Measurements from ENCODE around the gene HPCAL4.

HPCAL4 gene

DNA sequence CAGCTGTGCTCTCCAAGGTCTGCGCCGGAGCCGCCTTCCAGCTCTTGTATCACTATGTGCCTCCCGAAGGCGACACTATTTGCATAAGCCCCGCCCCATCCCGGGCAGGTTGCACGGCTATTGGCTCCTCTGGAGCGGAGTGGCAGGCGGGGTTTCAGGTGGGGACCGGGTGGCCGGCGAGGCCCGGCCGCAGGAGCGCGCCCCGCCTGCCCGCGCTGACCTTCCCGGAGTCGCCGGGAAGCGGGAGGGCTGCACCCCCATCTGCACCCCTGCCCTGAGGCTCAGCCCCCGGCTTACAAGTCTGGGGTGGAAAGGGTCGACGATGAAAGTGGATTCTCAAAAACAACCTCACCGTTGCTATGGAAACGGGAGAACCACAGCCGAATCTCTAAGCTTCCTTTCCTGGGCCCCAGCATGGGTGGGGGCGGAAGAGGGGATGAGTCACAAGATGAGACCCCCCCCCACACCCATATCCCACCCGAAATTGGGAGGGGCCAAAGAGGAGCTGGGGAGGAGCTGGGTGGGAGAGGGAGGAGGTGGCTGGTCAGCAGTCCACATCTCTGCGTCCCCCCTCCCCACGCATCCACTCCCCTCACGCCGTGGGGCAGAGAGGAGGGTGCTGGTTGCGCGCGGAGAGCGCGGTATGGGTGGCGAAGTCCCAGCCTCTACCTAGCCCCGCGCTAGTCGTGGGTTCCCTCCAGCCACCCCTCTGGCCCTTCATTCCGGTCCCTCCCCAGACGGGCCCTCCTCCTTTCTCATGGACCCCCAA lies at the start of gene HPCAL4:
TSS of gene HPCAL4 (minus strand) at position 51 of the 769 bp plus-strand sequence. CDS start 6,830 bp downstream, outside the sequence.
- peak; percentile 25 to 50 for DNase-seq

DNA sequence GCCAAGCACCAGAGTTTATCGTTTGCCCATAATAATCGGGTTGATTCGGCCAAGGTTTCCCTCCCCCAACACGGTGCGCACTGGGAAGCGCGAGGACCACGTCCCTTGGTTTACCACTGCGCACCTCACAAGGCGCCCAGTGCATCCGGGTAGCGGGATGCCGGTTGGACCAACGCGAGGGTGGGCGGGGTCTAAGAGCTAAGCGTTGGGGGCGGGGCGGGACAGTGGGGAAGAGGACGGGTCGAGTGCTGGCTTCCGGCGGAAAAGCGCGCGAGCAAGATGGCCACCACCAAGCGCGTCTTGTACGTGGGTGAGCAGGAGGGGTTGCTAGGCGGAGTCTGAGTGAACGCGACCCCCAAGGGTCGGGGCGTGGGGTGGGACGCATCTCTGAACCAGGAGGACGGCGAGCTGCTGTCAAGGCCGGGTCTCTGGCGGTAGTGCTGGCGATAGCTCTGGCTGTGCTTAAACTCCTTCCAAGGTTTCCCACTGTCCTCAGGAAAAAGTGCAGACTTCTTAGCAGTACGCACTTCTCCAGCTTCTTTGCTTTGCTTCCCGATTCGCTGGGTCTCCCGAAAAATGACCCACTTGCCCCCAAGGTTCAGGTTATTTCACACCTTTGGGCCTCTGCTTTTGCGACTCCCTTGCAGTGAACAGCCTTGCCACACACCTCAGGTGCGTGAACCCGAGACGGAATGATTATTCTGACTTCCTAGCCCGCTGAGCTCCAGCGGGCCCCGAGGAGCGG lies 47.6 kb upstream of the HPCAL4 start, which contains the start of gene PPIE:
TSS of gene PPIE (plus strand) at position 261 of the 745 bp plus-strand sequence. CDS start at position 280, 19 bp downstream.
- peak; percentile 85 to 92 for DNase-seq

- DNase-seq, result no peak
Observed at GRCh38 chr1:39737546-39738169, 46.4 kb upstream of the HPCAL4 start.

DNA sequence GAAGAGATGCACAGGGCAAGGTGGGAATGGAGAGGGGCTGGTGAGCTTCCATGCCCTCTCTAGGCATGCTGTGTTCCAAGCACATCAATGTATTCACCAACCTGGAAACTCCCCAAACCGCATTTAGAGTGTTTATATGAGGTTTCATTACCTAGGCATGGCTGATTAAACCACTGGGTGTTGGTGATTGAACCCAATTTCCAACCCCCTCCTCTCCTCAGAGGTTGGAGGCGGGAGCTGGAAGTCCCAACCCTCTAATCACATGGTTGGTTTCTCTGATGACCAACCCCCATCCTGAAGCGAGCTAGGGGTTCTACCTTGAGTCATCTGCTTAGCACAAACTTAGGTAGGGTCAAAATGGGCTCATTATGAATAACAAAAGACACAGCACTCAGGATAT lies 44.5 kb upstream of the HPCAL4 start:
- no peak for DNase-seq

DNA sequence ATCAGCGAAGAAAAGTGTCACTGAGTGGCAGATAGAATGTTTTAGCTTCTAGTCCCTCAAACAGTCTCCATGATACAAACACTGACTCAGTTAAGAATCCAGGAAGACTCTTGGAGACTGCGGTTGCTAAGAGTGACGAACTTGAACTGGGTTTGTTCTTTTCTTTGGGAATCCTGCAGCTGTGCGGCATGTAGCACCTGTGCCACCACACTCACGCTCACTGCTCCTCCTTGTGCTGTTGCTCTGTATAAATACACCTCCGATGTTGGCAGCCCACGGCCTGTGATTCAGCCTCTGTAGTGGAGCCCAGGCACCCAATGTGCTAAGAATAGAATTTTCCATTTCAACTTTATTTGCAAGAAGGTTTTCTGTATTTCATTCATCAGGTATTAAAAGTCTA lies 41.9 kb upstream of the HPCAL4 start:
- DNase-seq, result no peak

DNA sequence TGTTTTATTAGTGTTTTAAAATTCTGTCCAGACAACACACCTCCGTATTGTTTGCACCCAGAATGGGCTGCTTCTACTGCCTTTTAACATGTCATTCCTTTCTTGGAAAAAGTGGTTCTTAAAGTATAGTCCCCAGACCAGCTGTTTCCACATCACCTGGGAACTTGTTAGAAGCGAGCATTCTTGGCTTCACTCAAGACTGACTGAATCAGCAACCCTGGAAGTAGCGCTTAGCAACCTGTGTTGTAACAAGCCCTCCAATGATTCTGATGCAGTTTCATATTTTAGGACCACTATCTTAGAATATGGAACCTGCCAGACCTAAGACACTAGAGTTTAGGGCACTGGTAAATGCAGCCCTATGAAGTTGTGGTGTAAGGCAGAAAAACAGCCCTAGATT lies 41.5 kb upstream of the HPCAL4 start:
- DNase-seq, result no peak

DNA sequence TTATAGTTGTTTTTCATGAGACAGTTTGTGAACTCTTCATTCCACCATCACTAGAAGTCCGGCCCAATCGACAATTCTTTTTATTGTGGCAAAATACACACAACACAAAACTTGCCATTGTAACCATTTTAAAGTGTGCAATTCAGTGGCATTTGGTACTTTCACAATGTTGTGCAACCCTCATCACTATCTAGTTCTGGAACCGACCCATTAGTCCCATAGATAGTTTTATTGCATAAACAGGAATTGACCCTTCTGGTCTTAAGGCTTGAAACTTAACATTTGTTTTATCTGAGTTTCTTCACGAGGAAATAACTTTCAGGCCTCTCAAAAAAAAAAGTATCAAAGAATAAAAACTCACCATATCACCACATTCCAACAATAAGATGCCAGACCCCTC lies 38.6 kb upstream of the HPCAL4 start:
- no peak for DNase-seq

DNA sequence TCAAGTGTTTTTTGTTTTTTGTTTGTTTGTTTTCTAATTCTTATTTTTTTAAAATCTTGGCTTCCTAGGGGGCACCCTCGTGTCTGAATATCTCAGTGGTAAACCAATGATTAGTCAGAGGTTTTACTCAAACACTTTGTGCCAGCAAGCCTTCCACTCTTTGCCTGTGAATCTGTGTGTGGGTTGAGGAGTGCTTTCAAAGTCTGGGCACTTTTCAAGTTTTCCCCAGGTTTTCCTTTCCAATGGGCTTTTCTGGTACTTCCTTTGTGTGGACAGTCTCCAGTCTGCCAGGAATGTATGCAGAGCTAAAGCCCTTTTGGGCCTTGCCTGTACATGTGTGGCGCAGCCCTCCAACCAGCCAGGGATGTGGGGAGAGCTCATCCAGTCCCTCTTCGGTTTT lies 37.8 kb upstream of the HPCAL4 start:
- no peak for DNase-seq

- no peak for DNase-seq
Observed at GRCh38 chr1:39727932-39728317, 36.7 kb upstream of the HPCAL4 start.

DNA sequence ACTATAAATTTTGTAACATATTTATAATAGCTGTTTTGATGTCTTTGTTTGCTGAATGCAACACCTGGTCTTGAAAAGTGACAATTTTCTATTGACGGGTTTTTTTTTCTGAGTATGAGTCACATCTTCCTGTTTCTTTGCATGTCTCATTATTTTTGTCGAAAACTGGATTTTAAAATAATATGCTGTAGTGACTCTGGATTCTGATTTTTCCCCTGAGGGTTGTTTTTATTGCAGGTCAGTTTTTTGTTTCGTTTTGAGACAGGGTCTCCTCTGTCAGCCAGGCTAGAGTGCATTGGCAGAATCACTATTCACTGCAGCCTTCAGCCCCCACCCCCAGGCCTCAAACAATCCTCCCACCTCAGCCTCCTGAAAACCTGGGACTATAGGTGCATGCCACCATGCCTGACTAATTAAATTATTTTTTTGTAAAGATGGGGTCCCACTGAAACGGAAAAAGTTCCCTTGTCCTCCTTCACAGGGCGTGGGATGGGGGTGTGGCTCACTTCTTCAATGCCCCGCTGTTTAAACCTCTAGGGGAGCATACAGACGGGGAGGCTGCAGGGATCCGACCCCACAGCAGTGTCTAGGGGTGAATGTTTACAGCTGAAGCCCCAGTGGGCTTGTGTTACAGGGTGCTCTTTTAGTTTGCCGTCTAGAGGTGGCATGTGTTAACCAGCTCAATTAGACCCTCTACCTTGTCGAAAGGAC lies 36.1 kb upstream of the HPCAL4 start:
- DNase-seq, result no peak

DNA sequence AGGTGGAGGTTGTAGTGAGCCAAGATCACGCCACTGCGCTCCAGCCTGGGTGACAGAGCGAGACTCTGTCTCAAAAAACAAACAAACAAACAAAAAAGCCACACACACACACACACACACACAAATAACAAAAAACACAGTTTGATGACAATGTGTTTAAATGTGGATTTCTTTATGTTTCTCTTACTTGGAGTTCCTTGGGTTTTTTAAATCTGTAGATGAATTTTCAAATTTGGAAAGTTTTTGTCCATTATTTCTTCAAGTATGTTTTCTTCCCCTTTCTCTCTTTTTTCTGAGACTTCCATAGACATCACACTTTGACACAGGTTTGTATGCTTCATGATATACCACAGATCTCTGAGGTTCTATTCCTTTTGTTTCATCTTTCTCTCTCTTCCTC lies 35.4 kb upstream of the HPCAL4 start:
- DNase-seq, result no peak

GRCh38 chr1:39722495-39722894 lies 31.3 kb upstream of the HPCAL4 start:
- DNase-seq, result no peak

GRCh38 chr1:39721664-39722063 lies 30.4 kb upstream of the HPCAL4 start:
- no peak for DNase-seq

DNA sequence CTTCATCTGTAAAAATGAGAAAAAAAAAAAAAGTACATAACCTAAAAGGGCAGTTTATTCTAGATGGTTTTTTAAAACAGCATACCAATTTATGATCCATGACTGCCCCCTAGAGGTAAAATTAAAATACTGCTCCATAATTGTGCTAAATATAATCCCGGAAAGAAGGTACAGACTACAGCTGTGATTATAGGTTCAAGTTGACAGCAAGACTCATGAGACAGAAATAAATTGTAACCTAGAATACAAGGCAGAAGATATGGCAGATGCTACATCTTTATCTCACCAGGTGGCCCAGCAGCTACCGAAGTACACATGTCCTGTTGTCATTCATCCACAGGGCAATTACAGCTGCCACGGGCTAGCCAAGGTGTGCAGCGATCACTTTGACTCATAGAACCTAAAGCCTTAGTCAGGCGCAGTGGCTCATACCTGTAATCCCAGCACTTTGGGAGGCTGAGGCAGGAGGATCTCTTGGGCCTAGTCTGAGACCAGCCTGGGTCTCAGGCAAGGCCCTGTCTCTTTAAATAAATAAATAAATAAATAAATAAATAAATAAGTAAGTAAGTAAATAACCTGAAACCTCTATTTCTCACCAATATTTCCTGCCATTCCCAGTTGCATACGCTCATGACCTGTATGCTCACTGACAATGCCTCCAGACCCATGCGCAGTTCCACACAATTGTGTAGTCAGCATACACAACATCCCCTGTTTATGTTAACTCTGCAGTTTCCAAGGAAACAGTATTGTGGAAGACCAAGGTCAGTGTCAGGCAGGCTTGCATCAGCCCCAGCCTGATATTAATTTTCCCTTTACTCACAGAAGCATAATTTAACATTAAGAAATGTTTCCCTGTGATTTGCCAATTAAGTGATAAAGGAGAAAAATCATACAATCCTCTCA lies 29.1 kb upstream of the HPCAL4 start:
- DNase-seq, result peak; percentile 76 to 83

DNA sequence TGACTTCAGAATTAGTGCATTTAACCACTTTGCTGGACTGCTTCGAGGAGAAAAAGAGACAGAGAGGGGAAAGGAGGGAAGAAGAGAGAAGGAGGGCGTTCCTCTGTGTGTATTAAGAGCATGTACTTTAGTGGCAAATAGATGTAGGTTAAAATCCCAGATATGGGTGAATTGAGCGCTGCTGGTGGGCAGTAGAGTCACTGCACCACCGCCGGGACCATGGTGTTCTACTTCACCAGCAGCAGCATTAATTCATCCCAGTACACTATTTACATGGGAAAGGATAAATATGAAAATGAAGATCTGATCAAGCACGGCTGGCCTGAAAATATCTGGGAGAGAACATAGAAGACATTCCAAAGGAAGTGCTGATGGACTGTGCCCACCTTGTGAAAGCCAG lies 26.6 kb upstream of the HPCAL4 start:
- no peak for DNase-seq

DNA sequence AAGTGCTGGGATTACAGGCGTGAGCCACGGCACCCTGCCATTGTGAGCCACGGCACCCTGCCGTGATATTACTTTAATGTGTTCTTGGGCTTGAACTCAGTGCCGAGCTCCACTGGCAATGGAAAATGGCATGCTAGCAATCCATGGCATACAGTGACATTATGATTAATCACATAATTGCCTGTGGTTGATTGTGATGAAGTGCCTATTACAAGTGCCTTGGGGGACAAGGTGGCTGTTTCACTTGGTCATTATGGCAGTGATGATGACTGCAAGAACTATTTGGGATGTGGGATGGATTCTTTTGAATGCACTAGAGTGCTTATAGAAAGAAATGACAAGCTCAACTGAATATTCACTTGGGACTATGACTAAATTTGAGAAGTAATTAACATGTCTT lies 22.3 kb upstream of the HPCAL4 start:
- no peak for DNase-seq

DNA sequence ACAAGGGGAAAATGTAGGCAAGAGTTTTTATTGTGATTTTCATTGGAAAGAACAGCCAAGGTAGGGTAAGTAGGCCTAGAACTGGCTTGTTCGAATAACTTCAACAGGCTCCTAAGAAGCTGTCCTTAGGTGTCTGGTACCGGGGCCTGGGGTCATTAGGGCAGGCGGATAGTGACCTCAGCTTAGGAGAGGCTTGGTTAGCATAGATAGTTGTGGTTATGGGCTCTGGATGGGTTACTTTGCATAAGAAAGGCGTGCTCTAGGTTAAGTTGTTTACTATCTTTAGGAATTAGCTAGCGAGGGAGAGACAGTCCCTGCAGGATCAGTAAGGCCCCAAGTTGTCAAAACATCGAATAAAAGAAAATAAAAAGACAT lies 20.7 kb upstream of the HPCAL4 start:
- DNase-seq, result no peak

GRCh38 chr1:39711104-39711965 lies 20.1 kb upstream of the HPCAL4 start:
- DNase-seq, result no peak

GRCh38 chr1:39707506-39707905 lies 16.3 kb upstream of the HPCAL4 start:
- no peak for DNase-seq

DNA sequence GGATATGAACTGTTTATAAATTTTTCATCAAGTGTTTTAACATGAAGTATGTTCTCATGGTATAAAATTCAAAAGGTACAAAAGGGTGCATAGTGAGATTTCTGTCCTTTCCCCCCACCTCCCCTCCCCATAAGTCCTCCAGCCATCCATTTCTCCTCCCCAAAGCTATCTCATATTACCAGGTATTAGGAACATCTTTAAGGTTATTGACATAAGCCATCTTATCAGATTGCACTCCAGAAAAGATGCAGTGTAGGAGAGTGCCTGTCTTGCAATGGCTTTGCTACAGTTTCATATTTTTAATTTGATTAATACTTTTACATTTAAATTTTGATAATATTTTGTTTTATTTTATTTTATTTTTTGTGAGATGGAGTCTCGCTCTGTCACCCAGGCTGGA lies 13.5 kb upstream of the HPCAL4 start:
- no peak for DNase-seq

- no peak for DNase-seq
Observed at GRCh38 chr1:39701049-39701439, 9.8 kb upstream of the HPCAL4 start.
